ENCODE data around the gene GLG1. TPM values are rescaled to one million over a fixed set of nuclear protein-coding genes. Genes with fewer than 3 reads are reported as not detected.
"Not testable (repeated sequence)": the region's sequence is repeated elsewhere in the genome, so short reads cannot be mapped to it uniquely, and the experiment has no call there.

The GLG1 gene
- total RNA-seq, 1 experiment from 2014 or later: 135 TPM

- not testable (repeated sequence) for H4K8ac ChIP-seq (replicated peaks; ENCODE audit: insufficient read length, low read depth, low read length); H3K4me1 ChIP-seq (ENCODE audit: insufficient read depth, low read length); H2BK12ac ChIP-seq (ENCODE audit: insufficient read length, low read depth, low read length); H3K4me2 ChIP-seq (ENCODE audit: insufficient read depth, insufficient read length, low read length); H3K23me2 ChIP-seq (ENCODE audit: insufficient read length, low read depth, low read length, poor library complexity, severe bottlenecking); H3K4me1 Mint-ChIP-seq; H3K27me3 Mint-ChIP-seq (ENCODE audit: low read depth); H3T11ph ChIP-seq (ENCODE audit: low read length); H3K14ac ChIP-seq (ENCODE audit: insufficient read depth, low read length); DNase-seq; H2AK5ac ChIP-seq (ENCODE audit: insufficient read length, low read length); H3K18ac ChIP-seq (ENCODE audit: insufficient read length, low read depth, low read length); H3K27me3 ChIP-seq (ENCODE audit: insufficient read depth, low read length); H3K27ac Mint-ChIP-seq; H2BK5ac ChIP-seq (ENCODE audit: insufficient read length, low read length); H3K27ac ChIP-seq (ENCODE audit: insufficient read length, low read depth, low read length); H4K5ac ChIP-seq (ENCODE audit: insufficient read length, low read depth, low read length); H3K9me3 ChIP-seq (ENCODE audit: control insufficient read depth, low read depth, low read length); H4K91ac ChIP-seq (ENCODE audit: insufficient read length, low read depth, low read length); H3K36me3 Mint-ChIP-seq (ENCODE audit: insufficient read depth in 1 of 3, low read depth in 3 of 3); H3K4me3 Mint-ChIP-seq; H3K4ac ChIP-seq (ENCODE audit: low read depth, low read length); H4K20me1 ChIP-seq (ENCODE audit: control insufficient read depth, insufficient read depth, insufficient read length); H2BK20ac ChIP-seq (ENCODE audit: low read depth, low read length, poor library complexity, severe bottlenecking); H3K23ac ChIP-seq (ENCODE audit: insufficient read length, low read depth, low read length); H3K9ac ChIP-seq (ENCODE audit: extremely low read depth, insufficient read length, low read length); H3K79me2 ChIP-seq (ENCODE audit: insufficient read depth, low read length); H3K79me1 ChIP-seq (ENCODE audit: insufficient read depth, low read depth, low read length, poor library complexity, severe bottlenecking); H3K56ac ChIP-seq (ENCODE audit: insufficient read length, low read depth, low read length); H2AFZ ChIP-seq (ENCODE audit: low read length); H2BK15ac ChIP-seq (ENCODE audit: low read depth, low read length); H2BK120ac ChIP-seq (ENCODE audit: low read depth, low read length, poor library complexity, severe bottlenecking); H3K9me3 Mint-ChIP-seq
- no CpG with 5 or more reads among the region's 13 CpGs for WGBS (ENCODE audit: extremely low coverage, insufficient read length, low lambda C conversion rate)
Observed at GRCh38 chr16:74412138-74412774, 194.7 kb downstream of the GLG1 start.

DNA sequence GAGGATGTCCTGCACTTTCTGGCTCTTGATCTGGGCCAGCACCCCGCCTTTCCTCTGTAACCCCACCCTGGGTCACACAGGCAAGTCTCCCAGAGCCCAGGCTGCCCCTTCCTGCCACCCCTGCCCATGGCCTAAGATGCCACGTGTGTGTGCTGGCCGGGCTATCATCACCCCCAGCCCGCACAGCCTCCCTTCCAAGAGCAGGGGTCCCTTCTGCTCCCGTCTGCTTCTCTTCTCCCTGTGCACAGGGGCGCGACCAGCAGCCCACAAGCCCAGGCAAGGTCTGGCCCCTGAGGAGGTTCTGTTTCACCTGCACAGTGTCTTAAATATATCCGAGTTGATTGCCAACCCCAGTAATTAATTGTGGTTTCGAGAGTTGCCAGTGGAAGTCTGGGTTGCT, 195.9 kb downstream of the GLG1 start:
- not testable (repeated sequence) for H2BK15ac ChIP-seq (ENCODE audit: low read depth, low read length); H3K36me3 Mint-ChIP-seq (ENCODE audit: insufficient read depth in 1 of 3, low read depth in 3 of 3); H2BK5ac ChIP-seq (ENCODE audit: insufficient read length, low read length); H3K56ac ChIP-seq (ENCODE audit: insufficient read length, low read depth, low read length); H2AFZ ChIP-seq (ENCODE audit: low read length); H3K23me2 ChIP-seq (ENCODE audit: insufficient read length, low read depth, low read length, poor library complexity, severe bottlenecking); H2BK12ac ChIP-seq (ENCODE audit: insufficient read length, low read depth, low read length); H2BK20ac ChIP-seq (ENCODE audit: low read depth, low read length, poor library complexity, severe bottlenecking); H4K5ac ChIP-seq (ENCODE audit: insufficient read length, low read depth, low read length); H2BK120ac ChIP-seq (ENCODE audit: low read depth, low read length, poor library complexity, severe bottlenecking); DNase-seq; H3K4me3 Mint-ChIP-seq; H4K8ac ChIP-seq (replicated peaks; ENCODE audit: insufficient read length, low read depth, low read length); H3K27ac ChIP-seq (ENCODE audit: insufficient read length, low read depth, low read length); H3K4me1 ChIP-seq (ENCODE audit: insufficient read depth, low read length); H3K27me3 ChIP-seq (ENCODE audit: insufficient read depth, low read length); H3K18ac ChIP-seq (ENCODE audit: insufficient read length, low read depth, low read length); H2AK5ac ChIP-seq (ENCODE audit: insufficient read length, low read length); H3K4me1 Mint-ChIP-seq; H3K9ac ChIP-seq (ENCODE audit: extremely low read depth, insufficient read length, low read length); H3K9me3 ChIP-seq (ENCODE audit: control insufficient read depth, low read depth, low read length); H4K91ac ChIP-seq (ENCODE audit: insufficient read length, low read depth, low read length); H3K79me2 ChIP-seq (ENCODE audit: insufficient read depth, low read length); H3K4ac ChIP-seq (ENCODE audit: low read depth, low read length); H3K4me2 ChIP-seq (ENCODE audit: insufficient read depth, insufficient read length, low read length); H3K79me1 ChIP-seq (ENCODE audit: insufficient read depth, low read depth, low read length, poor library complexity, severe bottlenecking); H3K23ac ChIP-seq (ENCODE audit: insufficient read length, low read depth, low read length); H3T11ph ChIP-seq (ENCODE audit: low read length); H3K14ac ChIP-seq (ENCODE audit: insufficient read depth, low read length); H3K9me3 Mint-ChIP-seq; H4K20me1 ChIP-seq (ENCODE audit: control insufficient read depth, insufficient read depth, insufficient read length); H3K27me3 Mint-ChIP-seq (ENCODE audit: low read depth)
- no CpG with 5 or more reads among the region's 9 CpGs for WGBS (ENCODE audit: extremely low coverage, insufficient read length, low lambda C conversion rate)
- 0 out of 7 replicates have a peak overlapping the region, but pooled peaks of 1 of the 3 experiments have one; percentile 64 for H3K27ac Mint-ChIP-seq

Data from H9 (cell line).